Transverse colon (tissue), 4 donors: ENCODE measurements around the gene ZNF260. TPM values are rescaled to one million over a fixed set of nuclear protein-coding genes. Genes with fewer than 3 reads are reported as not detected.
A peak's percentile ranks its signal among the peaks of the same experiment; 100 is the strongest.
"Not testable (repeated sequence)": the region's sequence is repeated elsewhere in the genome, so short reads cannot be mapped to it uniquely, and the experiment has no call there.

Source experiments
- DNase-seq: peaks from one replicate; pipeline ENCODE4 v3.0.0-alpha.2; 2019
- H3K27ac ChIP-seq, 4 donors: fragments of 200-600 bp; sonication (generic); 2 replicates each; pipeline ENCODE4 v1.5.1; 2016 to 2018; ENCODE audit warnings: inconsistent platforms in 4 of 4
- H3K27me3 ChIP-seq: fragments of 200-600 bp; sonication (generic); 2 replicates; pipeline ENCODE4 v1.5.1; 2017; ENCODE audit warnings: inconsistent platforms
- H3K36me3 ChIP-seq, 4 donors: fragments of 200-600 bp; sonication (generic); 2 replicates each; pipeline ENCODE4 v1.5.1; 2017 to 2019; ENCODE audit warnings: inconsistent platforms in 4 of 4
- H3K4me1 ChIP-seq, 4 donors: fragments of 200-600 bp; sonication (generic); 2 replicates each; pipeline ENCODE4 v1.5.1; 2017 to 2020; ENCODE audit warnings: inconsistent platforms in 4 of 4
- H3K4me3 ChIP-seq, 4 donors: fragments of 200-600 bp; sonication (generic); 1 replicate in 1 of 4; 2 replicates in 3 of 4; pipeline versions ENCODE4 v1.5.1 to v1.6.1; 2017 to 2019; ENCODE audit warnings: inconsistent platforms in 4 of 4
- H3K9me3 ChIP-seq, 2 donors: fragments of 200-600 bp; sonication (generic); 2 replicates each; pipeline ENCODE4 v1.5.1; 2017 to 2019; ENCODE audit warnings: inconsistent platforms in 2 of 2
- CTCF ChIP-seq, 5 experiments: fragments of 200-600 bp in 3 of 5; fragments of 450-650 bp in 2 of 5; sonication (generic) in 3 of 5; IDR thresholded peaks; 1 replicate in 2 of 5; 2 replicates in 3 of 5; pipeline ENCODE4 v1.5.1; 2016 to 2017; ENCODE audit warnings: antibody characterized with exemption in 5 of 5, inconsistent platforms in 3 of 5, mild to moderate bottlenecking in 2 of 5, moderate library complexity in 1 of 5
- EP300 ChIP-seq: sonication (generic); formaldehyde crosslinking; IDR thresholded peaks from one replicate; pipeline ENCODE4 v1.6.1; 2017; ENCODE audit warnings: antibody characterized with exemption, low read depth
- POLR2A ChIP-seq: fragments of 450-650 bp; IDR thresholded peaks from one replicate; pipeline ENCODE4 v1.6.1; 2016; ENCODE audit warnings: antibody characterized with exemption, mild to moderate bottlenecking, moderate library complexity
- POLR2AphosphoS5 ChIP-seq, 3 donors: sonication (generic); formaldehyde crosslinking; IDR thresholded peaks; one replicate each; pipeline ENCODE4 v1.6.1; 2016; ENCODE audit warnings: antibody characterized with exemption in 3 of 3
- WGBS, 2 donors: methylation state at CpG; one replicate each; pipeline ENCODE4 v1.1.5; 2018; ENCODE audit warnings: low coverage in 1 of 2; 5-methylcytosine and 5-hydroxymethylcytosine counted together
- in situ Hi-C, 4 donors: fragments of 200-750 bp; cut with MboI; loops; one replicate each; pipeline versions ENCODE4 v1.15.0 to v1.15.1; 2017; ENCODE audit warnings: low sequenced_read_pairs in 3 of 4, low pct_ligation_motif_present in 1 of 4, low pct_unique_long_range_greater_than_20kb in 1 of 4
- intact Hi-C: fragments of 100-400 bp; cut with DNase I; formaldehyde crosslinking; loops from one replicate; pipeline ENCODE4 v1.15.1; 2023; ENCODE audit warnings: low total_unique reads
- total RNA-seq, 4 donors: library from RNA; depleted of rRNA; stranded (reverse); fragments of >200 nt; gene quantifications; one replicate each; pipeline ENCODE4 v1.1.0, GENCODE V29; 2016

ZNF260 gene
- total RNA-seq, 4 donors from 2014 or later = 2.6 to 11.1 (median 7.4) TPM

- in situ Hi-C loops (no loop called here), intact Hi-C loops (no loop called here)
- peaks cover 55 to 76% of the 10 kb centered on the region in 2 donors for H3K9me3 ChIP-seq
- TF ChIP-seq CTCF (IDR thresholded peaks at IDR 0.05) (no peak), POLR2AphosphoS5 (IDR thresholded peaks at IDR 0.05) (no peak), EP300 (no peak), POLR2A (no peak)
- no peak for DNase-seq
- no peak overlapping the region for H3K27ac ChIP-seq
- H3K27me3 ChIP-seq = no peaks in the 10 kb centered on the region
- WGBS, 2 donors = 94 to 100% methylated on average over 1 to 5 of the region's 5 CpGs
- H3K4me1 ChIP-seq = no peaks in the 10 kb centered on the region
- H3K4me3 ChIP-seq = no peak overlapping the region
- H3K36me3 ChIP-seq = no peaks in the 10 kb centered on the region
Observed at GRCh38 chr19:36501973-36502372, 26.1 kb downstream of the ZNF260 start.

GRCh38 chr19:36497001-36497400, 31.1 kb downstream of the ZNF260 start:
- in situ Hi-C loops (loop anchor here in 1 of 4 donors (25.0 kb wide), 1 partner anchor 285 kb away; the partner anchor contains the start of genes ZNF146 and ZNF565), intact Hi-C loops (no loop called here)
- no peak overlapping the region for H3K4me3 ChIP-seq
- no peak for DNase-seq
- no peaks in the 10 kb centered on the region for H3K36me3 ChIP-seq
- WGBS, 2 donors = 92% methylated on average over 17 of the region's 17 CpGs; no CpG with 5 or more reads in 1 of the 2 donors
- TF ChIP-seq POLR2AphosphoS5 (IDR thresholded peaks at IDR 0.05) = no peak
- TF ChIP-seq CTCF (IDR thresholded peaks at IDR 0.05) = no peak
- no peak for TF ChIP-seq POLR2A
- no peak for TF ChIP-seq EP300
- no peak overlapping the region for H3K27ac ChIP-seq
- no peaks in the 10 kb centered on the region for H3K4me1 ChIP-seq
- H3K27me3 ChIP-seq = no peaks in the 10 kb centered on the region
- H3K9me3 ChIP-seq = peaks cover 12 to 28% of the 10 kb centered on the region in 2 donors

DNA sequence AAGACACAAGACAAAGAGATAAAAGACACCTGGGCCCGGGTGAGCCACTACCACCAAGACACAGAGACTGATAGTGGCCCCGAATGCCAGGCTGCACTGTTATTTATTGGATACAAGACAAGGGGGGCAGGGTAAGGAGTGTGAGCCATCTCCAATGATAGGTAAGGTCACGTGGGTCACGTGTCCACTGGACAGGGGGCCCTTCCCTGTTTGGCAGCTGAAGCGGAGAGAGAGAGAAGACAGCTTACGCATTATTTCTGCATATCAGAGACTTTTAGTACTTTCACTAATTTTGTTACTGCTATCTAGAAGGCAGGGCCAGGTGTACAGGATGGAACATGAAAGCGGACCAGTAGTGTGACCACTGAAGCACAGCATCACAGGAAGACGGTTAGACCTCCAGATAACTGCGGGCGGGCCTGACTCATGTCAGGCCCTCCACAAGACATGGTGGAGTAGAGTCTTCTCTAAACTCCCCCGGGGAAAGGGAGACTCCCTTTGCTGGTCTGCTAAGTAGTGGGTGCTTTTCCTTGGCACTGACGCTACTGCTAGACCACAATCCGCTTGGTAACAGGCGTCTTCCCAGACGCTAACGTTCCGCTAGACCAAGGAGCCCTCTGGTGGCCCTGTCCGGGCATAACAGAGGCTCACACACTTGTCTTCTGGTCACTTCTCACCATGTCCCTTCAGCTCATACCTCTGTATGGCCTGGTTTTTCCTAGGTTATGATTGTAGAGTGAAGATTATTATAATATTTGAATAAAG, 35.2 kb downstream of the ZNF260 start:
- H3K27ac ChIP-seq, H3K27me3 ChIP-seq, intact Hi-C loops, H3K36me3 ChIP-seq, H3K4me3 ChIP-seq, H3K9me3 ChIP-seq: not testable (repeated sequence)
- peak in 4 of 5 experiments; percentile 25 to 38 (median 38) for TF ChIP-seq CTCF (IDR thresholded peaks at IDR 0.05)
- peak; percentile 42 for DNase-seq
- in situ Hi-C loops = loop anchor here in 1 of 4 donors (25.0 kb wide), 1 partner anchor 281 kb away; the partner anchor contains the start of genes ZNF146 and ZNF565
- WGBS, 2 donors = 68 to 70% methylated on average over 11 to 18 of the region's 18 CpGs
- peaks cover 7 to 12% (median 12%) of the 10 kb centered on the region in 4 donors for H3K4me1 ChIP-seq

GRCh38 chr19:36490846-36491245, 37.2 kb downstream of the ZNF260 start:
- intact Hi-C loops, H3K4me3 ChIP-seq, H3K27me3 ChIP-seq, H3K9me3 ChIP-seq, H3K36me3 ChIP-seq, H3K27ac ChIP-seq, DNase-seq: not testable (repeated sequence)
- in situ Hi-C loops = loop anchor here in 1 of 4 donors (25.0 kb wide), 1 partner anchor 279 kb away; the partner anchor contains the start of genes ZNF146 and ZNF565
- peaks cover 7 to 17% (median 12%) of the 10 kb centered on the region in 4 donors for H3K4me1 ChIP-seq
- 93% methylated on average over 23 of the region's 29 CpGs; no CpG with 5 or more reads in 1 of the 2 donors for WGBS, 2 donors
